DMS53 (cell line): ENCODE results near the gene SMPD3.
"Not testable (repeated sequence)": the region's sequence is repeated elsewhere in the genome, so short reads cannot be mapped to it uniquely, and the experiment has no call there.

Experiments
- DNase-seq: peaks from one replicate; lab custom pipeline; 2025; lab: John Stamatoyannopoulos, UW

Gene SMPD3

DNA sequence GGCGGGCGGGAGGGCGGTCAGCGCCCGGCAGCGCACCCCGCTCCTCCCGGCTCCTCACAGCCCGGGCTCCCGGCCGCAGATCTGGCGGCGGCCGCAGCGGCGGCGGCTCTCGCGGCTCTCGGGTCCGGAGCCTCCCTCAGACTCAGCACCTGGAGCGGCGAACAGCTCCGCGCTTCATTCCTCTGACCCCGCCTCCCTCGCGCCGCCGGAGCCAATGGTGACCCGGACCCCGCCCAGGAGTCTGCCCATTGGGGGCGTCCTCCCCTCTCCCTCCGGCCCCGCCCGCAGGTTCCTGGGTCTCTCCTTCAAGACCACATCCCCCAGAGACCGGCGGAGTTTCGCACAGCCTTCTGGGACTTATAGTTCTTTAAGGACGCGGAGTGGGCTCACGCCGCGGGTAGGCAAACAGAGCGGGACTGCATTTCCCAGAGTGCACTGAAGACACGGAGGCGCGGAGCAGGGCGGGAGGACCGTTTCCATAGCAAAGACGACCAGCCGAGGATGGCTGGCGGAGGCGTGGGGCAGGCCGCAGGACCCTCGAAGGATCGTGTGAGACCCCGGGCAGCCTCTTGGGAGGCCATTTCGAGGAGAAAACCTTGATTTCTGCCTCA, at the start of gene SMPD3:
SMPD3 (minus strand) TSS at position 149 of the 611 bp plus-strand sequence. CDS start 76,327 bp downstream, outside the sequence.
- peak; percentile 99 for DNase-seq

DNA sequence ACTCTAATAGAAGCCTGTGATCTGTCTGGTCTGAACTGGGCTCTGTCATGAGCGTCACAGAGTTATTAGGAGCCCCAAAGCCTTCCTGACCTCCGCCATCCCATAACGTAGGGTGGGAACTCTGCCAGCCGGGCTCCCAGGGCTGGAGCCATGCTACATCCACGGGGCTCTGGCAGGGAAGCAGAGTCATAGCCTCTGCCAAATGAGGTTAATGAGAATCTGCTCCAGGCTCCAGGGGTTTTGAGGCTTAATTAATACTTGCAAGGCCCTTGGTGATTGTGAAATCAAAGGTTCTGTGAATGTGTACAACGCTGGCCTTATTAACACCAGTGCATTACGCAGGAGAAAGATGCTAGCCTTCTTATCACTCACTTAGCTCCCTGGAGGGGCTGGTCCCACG, 48.4 kb upstream of the SMPD3 start:
- DNase-seq: no peak

DNA sequence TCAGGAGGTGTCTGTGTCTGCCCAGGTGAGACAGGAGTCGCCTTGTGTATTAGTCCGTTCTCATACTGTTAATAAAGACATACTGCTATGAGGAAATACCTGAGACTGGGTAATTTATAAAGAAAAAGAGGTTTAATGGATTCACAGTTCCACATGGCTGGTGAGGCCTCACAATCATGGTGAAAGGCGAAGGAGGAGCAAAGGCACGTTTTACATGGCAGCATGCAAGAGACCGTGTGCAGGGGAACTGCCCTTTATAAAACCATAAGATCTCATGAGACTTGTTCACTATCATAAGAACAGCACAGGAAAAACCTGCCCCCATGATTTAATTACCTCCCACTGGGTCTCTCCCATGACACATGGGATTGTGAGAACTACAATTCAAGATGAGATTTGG, 46.0 kb upstream of the SMPD3 start:
- DNase-seq: not testable (repeated sequence)

DNA sequence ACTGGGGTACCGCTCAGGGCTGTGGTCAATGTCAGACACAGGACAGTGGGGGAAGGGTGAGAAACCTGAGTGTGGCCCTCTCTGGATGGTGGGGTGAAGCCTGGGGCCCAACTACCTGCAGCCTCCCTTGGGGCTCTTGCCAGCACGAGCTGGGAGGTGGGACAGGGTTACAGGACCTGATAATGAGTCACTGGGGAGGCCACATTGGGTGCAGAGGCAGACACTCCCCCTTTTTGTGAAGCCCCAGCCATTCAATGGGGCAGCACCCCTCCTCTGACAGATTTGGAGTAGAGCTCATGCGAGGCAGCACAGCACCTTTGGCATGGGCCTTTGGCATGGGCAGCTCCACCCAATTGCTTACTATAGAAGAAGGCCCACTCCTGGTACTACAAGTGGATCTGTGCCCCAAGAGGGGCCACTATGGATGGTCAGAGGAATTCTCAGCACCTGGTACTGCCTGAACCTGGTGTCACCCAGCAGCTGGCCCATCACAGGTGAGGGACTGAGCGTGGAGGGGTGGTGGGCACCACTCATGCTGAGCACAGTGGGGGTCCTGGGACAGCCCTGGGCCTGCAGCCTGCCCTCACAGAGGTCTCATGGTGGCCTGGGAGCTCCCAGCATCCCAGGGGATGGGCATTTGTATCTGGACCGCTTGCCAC, 45.2 kb upstream of the SMPD3 start:
- DNase-seq: no peak

DNA sequence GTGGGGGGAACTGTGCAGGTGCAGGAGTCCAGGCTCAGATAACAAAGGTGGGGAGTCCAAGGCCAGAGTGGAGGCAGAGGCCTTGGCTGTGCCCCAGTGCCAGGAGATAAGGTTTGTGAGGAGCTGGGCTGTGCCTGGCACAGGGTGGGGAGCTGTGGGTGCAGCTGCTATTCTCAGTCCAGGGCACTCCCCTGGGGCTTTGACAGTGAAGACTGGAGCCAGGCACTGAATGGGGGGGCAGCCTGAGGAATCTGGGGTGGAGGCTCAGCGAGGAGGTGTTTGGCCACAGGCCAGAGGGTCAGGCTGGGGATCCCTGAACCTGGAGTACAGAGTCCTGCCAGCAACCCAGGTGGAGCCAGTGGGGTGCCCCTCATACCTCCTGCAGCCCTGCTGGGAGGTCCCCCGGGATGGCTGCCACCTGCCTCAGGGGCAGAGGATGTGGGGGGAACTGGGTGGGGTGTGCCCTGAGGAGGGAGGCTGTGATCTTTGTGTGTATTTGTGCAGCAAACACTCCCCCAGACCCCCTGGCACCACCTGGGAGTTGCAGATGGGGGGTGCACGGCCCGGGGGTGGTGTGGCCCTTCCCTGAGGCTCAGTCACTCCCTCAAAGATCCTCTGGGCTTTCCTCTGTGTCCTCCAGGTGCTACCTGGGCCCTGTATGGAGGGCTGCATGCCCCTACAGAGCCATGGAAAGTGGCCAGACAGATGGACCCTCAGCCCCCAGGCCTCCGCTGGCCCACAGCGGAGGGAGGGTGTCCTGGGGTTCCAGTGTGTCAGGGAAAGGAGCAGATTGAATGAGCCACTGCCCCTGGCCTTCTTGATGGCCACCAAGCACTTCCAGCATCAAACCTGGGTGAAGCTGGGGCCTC, 44.5 kb upstream of the SMPD3 start:
- DNase-seq: no peak

DNA sequence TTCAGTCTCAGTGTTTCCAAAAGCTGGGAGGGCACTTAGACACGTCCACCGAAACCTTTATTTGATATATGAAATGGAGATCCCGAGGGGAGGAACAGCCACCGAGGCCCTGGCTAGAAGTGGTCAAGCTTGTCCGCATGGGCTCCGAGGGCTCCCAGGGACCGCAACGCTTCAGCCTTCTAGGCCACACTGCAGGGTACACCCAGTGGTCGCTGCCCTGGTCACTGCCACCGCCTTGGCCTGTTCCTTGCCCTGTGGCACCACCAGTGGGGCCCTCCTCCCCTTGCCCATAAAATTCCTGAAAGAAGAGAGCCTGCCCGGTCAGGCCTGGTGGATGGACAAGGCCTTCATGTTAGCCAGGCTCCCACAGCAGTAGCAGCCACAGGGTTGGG, 43.8 kb upstream of the SMPD3 start:
- no peak for DNase-seq

DNA sequence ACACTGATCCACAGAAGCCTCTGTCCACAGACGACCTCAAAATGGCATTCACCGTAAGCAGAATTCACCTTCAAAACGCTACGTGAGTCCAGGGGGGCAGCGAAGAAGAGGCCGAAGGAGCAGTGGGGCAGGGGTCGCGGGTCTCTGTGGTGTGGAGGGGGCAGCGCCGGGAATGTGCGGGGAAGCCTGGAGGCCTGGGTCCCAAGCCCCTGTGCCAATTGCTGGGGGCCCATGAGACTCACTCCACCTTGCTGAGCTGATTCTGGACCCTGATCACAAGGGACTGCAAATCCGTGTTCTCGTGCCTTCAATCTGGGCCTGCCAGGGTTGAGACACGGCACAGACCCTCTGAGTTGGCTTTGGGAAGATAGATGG, 43.3 kb upstream of the SMPD3 start:
- no peak for DNase-seq

DNA sequence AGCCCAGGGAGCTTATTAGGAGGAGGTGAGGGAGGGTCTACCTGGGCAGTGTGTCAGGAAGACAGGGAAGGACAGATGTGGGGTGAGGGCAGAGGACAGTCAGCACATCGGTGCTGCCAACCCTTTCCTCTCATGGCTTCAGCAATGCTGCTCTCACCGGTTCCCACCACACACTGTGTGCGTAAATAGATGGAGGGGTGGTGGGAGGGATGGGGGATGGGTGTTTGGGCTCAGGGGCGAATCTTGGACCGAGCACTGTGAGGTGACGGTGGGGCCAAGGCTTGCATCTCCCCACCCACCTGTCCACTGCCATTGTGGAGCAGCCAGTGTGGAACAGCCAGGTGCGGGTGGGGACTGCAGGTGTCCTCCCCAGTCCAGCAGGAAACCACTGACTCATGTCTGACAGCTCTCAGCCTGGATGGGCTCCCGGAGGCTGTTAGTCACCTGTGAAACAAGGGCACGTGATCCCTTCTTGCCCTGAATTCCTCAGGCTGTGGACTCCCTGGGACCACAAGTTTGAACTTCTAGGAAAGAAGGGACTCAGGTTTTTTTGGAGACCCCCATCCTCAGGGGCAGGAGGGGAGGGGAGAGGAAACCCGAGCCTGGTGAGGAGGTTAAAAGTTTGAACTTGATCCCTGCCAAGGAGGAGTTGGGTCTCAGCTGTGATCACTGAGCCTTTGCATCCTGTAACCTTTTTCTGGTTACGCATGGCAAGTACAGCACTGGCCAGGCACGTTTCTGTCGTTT, 42.7 kb upstream of the SMPD3 start:
- peak; percentile 92 for DNase-seq

DNA sequence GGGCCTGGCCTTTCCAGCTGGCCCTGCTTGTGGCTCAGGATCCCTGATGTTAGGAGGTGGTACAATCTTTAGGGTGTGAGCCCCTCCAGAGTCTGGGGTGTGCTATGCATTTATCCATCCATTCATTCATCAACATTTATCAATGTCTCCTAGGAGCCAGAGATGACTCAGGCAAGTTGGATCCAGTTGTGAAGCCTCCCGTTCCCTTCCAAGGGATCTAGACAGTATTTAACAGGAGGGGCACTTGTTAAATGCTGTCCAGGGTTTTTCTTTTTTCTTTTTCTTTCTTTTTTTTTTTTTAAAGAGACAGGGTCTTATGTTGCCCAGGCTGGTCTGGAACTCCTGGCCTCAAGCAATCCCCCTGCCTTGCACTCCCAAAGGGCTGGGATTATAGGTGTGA, 42.0 kb upstream of the SMPD3 start:
- no peak for DNase-seq

DNA sequence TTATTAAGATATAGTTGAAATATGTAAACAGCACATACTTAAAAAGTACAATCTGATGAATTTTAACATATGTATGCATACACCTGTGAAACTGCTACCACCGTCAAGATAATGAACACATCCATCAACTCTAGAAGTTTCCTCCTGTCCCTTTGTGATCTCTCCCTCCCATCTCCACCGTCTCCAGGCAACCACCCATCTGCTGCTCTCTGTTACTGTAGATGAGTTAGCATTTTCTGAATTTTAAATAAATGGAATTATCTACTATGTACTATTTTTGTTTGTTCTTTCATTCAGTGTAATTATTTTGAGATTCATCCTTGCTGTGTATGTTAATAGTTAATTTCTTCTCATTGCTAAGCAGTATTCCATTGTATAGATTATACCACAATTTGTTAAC, 40.2 kb upstream of the SMPD3 start:
- no peak for DNase-seq

DNA sequence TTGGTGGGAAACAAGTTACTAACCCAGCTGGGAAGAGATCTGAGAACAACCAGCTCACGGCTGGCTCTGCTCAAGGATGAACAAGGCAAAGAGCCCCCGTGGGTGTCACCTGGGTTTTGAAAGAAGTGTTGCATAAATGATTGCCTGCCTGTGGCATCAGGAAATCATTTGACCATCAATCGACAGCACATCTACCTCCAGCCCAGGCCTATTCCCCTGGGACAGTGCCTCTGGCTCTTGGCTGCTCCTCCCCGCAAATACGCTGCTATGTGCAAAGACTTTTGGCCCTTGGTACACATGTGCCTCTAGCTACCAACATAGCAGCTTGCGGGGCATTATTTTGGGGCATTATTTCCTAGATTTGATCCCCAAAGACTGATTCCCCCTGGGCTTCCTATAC, 39.4 kb upstream of the SMPD3 start:
- no peak for DNase-seq

DNA sequence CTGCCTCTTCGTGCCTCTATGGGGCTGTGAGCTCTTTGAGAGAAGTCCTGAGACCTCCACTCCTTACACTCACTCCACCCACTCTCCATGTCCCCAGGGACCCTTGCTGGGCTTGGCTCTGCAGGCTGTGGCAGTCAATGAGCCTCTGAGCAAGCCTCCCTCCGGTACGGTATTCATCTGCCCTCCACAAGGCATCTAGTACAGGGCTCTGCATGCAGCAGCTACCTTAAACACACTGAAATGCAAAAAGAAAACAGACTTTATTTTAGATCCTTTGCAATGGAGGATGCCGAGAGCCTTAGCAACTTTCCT, 38.9 kb upstream of the SMPD3 start:
- no peak for DNase-seq

DNA sequence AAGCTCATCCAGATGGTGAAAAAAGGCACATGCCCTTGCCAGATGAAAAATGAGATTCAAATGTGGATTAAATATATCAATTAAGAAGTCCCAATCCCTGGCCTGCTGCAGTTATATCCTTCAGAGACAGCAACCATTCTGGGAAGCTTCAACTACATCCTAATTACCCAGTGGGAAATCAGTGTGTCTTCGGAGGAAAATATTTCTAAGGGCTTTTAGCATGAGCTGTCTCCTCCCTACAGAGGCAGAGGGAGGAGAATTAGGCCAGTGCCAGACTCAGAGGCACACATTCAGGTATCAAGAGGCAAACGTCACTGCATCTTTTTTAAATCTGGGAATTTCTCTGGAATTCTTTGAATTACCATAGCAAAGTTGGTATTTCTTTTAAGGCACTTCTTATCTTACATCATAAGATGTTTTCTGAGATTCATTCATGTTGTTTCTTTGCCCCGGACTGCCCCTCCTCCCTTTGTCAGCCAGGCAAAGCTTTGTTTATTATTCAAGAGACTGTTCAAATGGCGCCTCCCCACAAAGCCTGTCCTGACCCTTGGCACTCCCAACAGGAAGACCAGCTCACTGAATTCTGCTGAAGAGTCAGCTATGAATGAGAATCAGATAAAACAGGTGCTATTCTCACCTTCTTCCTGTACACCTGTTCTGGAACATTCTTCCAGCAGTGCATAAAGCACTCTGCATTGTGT, 38.3 kb upstream of the SMPD3 start:
- DNase-seq: peak; percentile 48

DNA sequence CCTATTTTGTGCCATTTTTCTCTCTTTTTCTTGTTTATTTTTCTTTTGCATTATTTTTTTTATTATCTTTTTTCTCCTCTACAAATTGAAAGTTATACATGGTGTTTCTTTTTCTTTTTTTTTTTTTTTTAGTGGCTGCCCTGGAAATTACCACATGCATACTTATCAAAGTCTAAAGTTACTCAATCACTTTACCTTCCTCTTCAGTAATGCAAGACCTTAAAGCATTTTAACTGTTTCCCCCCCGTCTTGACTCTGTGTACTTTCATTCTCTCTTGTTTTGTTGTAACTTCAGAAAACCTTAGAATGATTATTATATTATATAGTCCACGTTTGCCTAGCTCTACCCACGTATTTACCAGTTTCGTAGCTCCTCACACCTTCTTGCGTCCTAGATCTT, 33.3 kb upstream of the SMPD3 start:
- no peak for DNase-seq

DNA sequence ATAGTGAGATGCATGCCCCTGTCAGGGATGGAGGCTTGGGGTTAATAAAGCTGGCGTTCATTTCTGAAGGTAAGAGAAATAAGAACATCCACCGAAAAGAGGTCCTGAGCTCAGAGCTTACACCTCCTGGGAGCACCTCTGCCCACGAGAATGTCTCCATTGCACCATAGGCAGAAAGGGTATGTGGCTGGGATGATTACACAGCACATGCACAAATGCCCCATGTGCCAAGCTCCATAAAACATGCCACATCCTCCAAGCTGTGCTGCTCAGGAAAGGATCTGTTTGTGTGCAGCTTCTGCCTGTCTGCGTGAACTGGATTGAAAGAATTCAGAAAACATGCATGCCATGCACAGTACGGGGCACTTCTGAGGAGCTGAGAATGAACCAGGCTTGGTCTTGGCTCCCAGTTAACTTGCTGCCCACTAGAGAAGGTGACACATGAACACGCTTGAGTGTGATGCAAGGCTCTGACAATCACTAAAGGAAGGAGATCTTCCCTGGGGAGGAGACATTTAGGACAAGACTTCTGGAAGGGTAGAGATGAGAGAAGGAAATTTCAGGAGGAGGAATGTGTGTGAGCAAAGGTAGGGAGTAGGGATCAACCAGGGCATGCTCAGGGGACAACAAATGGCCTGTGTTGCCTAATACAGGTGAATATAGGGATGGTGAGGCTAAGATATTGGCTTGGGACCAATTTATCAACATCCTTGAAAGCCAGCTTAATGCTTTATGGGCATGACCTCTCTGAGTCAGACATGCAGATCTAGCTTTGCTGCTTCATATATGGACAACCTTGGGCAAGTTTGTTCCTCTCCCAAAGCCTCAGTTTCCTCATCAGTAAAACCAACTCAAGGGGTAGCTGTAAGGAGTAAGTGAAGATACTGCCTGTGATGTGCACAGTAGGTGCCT, 32.0 kb upstream of the SMPD3 start:
- DNase-seq: no peak

DNA sequence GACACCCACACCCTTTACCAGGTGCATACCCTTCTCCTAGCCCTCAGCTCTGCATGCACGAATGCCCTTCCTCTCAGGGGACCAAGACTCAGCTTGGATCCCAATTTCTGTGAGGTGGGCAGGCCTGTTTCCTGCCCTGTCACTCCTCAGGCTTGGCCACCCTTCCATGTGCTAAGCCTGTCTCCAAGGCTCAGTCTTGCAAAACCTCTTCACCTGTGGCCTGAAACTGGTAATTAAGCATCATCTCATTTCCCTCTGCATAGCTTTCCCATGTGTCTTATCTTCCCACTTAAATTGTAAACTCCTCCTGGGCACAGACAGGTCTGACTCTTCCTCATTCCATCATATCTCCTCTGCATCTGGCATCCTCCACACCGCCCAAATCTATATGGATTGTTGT, 31.0 kb upstream of the SMPD3 start:
- no peak for DNase-seq

DNA sequence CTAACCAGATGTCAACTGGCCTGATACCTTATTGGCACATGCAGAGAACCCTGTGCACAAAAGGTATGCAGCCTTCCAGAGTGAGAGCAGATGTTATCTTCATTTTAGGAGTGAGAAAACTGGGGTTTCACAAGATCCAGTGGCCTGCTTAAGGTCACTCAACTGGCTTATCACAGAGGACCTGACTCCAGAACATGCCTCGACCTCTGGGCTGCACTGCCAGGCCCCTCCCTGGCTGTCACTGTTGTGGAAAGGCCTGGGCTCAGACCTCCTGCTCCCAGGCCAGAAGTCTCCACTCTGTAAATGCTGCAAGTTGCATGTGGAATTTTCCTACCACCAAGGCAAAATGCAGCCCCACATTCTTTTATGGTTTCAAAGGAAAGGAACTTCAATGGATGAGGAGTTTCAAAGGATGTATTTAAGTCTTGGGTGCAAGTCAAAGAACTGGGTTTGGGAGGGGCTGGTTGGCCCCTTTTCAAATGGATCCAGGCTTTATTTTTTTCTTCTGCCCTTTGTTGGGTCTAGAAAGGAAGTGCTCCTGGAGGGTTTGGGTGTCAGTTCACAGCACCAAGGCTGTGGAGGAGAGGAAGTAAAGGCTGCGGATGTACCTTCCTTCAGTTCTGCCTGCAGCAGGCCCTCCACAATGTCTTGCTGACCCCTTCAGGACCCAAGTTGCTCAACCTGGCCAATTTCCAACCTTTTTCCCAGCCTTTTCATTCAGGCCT, 30.4 kb upstream of the SMPD3 start:
- no peak for DNase-seq

DNA sequence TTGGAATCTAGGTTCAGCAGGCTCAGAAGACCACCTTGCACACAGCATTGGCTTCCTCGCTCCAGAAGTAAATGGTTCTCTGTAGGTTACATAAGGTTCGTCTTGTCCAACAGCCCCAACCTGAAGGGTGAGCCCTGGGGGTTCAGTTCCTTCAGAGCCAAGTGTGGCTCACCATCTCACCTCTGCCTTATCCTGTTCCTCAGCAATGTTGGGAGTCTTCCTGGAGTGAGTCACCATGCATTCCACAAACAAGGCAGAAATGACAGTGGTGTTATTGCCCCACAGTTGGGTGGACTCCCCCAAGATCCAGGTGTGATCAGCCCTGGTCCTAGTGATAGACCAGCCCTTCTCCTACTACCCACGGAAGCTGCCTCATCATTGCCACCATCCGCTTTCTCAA, 26.8 kb upstream of the SMPD3 start:
- DNase-seq: no peak

DNA sequence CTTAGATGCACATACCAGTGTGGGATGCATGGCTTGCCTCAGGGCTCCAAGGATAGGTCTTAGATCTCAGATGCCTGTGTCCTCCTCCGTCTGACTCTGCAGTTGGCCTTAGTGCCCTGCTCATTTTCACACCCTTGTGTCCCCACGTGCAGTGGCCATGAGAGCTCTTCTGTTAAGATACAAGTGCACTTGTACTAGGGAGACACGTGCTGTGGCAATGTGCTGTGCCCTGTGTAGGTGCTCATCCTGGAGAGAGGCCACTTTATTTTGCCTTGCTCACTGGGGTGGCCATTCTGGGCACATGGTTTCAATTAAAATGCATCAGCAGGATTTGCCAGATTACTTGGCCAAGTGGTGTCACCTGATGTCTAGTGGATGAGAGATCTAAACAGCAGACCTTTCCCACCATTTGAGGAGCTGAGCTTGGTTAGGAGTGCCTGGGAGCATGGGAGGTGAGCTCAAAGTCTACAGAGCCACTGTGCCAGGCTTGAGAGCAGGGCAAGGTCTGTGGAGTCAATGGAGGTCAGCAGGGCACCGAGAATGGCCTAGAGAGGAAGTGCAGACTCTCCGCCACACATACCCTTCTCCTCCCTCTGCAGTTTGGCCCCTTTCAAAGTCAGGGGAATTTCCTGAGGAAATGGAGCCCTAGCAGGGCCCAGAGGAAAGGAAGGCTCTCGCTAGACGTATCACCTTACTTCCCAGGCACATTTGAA, 25.2 kb upstream of the SMPD3 start:
- DNase-seq: no peak

DNA sequence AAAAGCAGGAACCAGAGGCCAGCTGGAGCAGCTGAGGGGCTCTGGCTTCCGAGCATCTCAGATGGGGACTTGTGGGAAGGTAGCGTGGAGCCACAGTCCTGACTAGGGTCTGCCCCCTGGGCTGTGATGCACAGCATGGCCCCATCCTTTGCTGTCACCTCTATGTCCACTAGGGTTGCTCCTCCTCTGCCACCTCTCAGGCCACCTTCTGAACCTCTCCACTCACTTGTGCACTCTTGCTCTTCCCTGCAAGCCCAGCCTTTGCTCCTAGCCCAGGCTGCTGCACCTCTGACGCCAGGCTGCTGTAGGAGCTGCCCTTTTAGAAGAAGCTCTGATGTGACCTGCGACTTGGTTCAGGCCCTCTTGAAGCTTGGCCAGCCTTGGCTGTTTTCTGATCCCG, 24.3 kb upstream of the SMPD3 start:
- DNase-seq: peak; percentile 3
